ENCODE data around the gene MLXIP. TPM values are rescaled to one million over a fixed set of nuclear protein-coding genes. Genes with fewer than 3 reads are reported as not detected.

The MLXIP gene
- total and polyA plus RNA-seq, 2 of the 8 experiments (the other 6 are each of a cell fraction or from before 2014, with no cell fraction given), result 5.5 to 40.5 TPM

DNA sequence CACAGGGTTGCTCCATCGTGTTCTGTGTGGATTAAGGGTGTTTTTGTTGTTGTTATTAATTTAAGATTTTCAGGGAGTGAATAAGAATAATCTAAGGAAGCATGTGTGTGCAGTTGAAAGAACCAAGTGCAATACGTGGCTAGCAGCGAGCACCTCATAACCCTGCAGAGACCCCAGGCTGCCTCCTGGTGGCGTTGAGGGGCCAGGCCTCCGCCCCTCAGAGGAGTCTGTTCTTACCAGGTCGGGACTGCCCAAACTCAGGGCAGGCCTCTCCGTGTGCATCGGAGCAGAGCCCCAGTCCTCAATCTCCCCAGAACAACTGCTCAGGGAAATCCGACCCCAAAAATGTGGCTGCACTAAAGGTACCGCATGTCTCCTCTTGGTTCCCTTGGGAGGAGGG is 58.7 kb downstream of the MLXIP start:
- H2BK20ac ChIP-seq (ENCODE audit: low read length), result no peak overlapping the region
- no peak overlapping the region for H4K8ac ChIP-seq (ENCODE audit: extremely low read depth, insufficient read depth, low read length)
- H3K56ac ChIP-seq (replicated peaks; ENCODE audit: insufficient read length, low read depth, low read length), result no peak overlapping the region
- peaks cover 7 to 14% of the 10 kb centered on the region in 2 experiments for H3K9me3 ChIP-seq (ENCODE audit: insufficient read depth in 2 of 2, low read depth in 1 of 2, low read length in 1 of 2)
- H3K23me2 ChIP-seq (ENCODE audit: low read depth, low read length), result no peaks in the 10 kb centered on the region
- no peak overlapping the region for H3K14ac ChIP-seq (ENCODE audit: insufficient read length)
- H4K91ac ChIP-seq (replicated peaks; ENCODE audit: insufficient read length, low read length), result no peak overlapping the region
- ChIA-PET POLR2A (ENCODE audit: partially characterized antibody) (interaction anchor here (0.7 to 1.5 kb wide), 4 partner anchors 9 to 334 kb away, joined by 3 to 6 read pairs (median 4); no protein-coding TSS in a partner anchor), CTCF (ENCODE audit: partially characterized antibody) (interaction anchor here (0.8 to 3.2 kb wide), 18 partner anchors 10 to 219 kb away, joined by 3 to 29 read pairs (median 5); partner anchors contain the start of genes B3GNT4 and CFAP251)
- no peak overlapping the region; the same call in 1 of the 2 replicates for H3K18ac ChIP-seq (ENCODE audit: extremely low read depth, low read length)
- H4K20me1 ChIP-seq (replicated peaks in 1 of 2; ENCODE audit: control insufficient read depth in 1 of 2, insufficient read depth in 2 of 2, low read length in 2 of 2), result no peaks in the 10 kb centered on the region
- no peak overlapping the region for H3K4ac ChIP-seq (replicated peaks; ENCODE audit: insufficient read length, low read depth, low read length)
- peak overlapping the region; percentile 18 to 44; a peak in 2 of 4 replicates for H3K4me2 ChIP-seq (ENCODE audit: insufficient read depth in 1 of 2, low read depth in 2 of 2, low read length in 2 of 2)
- H3K79me1 ChIP-seq (ENCODE audit: low read depth, low read length), result no peaks in the 10 kb centered on the region
- no peak overlapping the region for H2BK12ac ChIP-seq (ENCODE audit: low read depth, low read length)
- peaks cover 0 to 14% (median 9%) of the 10 kb centered on the region in 4 experiments; a peak in 6 of 8 replicates for H3K36me3 ChIP-seq (ENCODE audit: control insufficient read depth in 2 of 4, insufficient read depth in 4 of 4, low read length in 3 of 4)
- H3K23ac ChIP-seq (ENCODE audit: insufficient read length), result no peak overlapping the region
- H3K4me3 ChIP-seq (ENCODE audit: extremely low read depth in 1 of 4, insufficient read depth in 2 of 4, low read depth in 3 of 4, low read length in 4 of 4), result peak overlapping the region in 3 of 4 experiments; percentile 4 to 37 (median 10); a peak in 2 of 8 replicates
- H3K9ac ChIP-seq (replicated peaks in 1 of 4; ENCODE audit: extremely low read depth in 1 of 4, low read depth in 3 of 4, low read length in 3 of 4), result no peak overlapping the region
- H4K5ac ChIP-seq (ENCODE audit: insufficient read length, low read depth, low read length), result no peak overlapping the region
- no peaks in the 10 kb centered on the region; a peak in 1 of 7 replicates for H3K27me3 ChIP-seq (replicated peaks in 1 of 4; ENCODE audit: control insufficient read depth in 3 of 4, extremely low read depth in 1 of 4, insufficient read depth in 3 of 4, low read length in 3 of 4)
- H3K79me2 ChIP-seq (ENCODE audit: control insufficient read depth in 1 of 2, insufficient read depth in 2 of 2, low read length in 2 of 2), result no peaks in the 10 kb centered on the region
- DNase-seq (ENCODE audit: low read depth in 1 of 2, low spot score in 2 of 2) (no peak), FAIRE-seq (peak; percentile 81)
- no peak overlapping the region for H2AFZ ChIP-seq (ENCODE audit: low read length)
- no peak overlapping the region for H2AK5ac ChIP-seq (ENCODE audit: low read depth, low read length)
- H2BK15ac ChIP-seq (ENCODE audit: low read length), result no peak overlapping the region
- H3K4me1 ChIP-seq (replicated peaks in 1 of 4; ENCODE audit: control insufficient read depth in 3 of 4, insufficient read depth in 4 of 4, low read length in 3 of 4), result peaks cover 0 to 8% (median 3%) of the 10 kb centered on the region in 4 experiments; a peak in 5 of 7 replicates
- no peak overlapping the region for H3K27ac ChIP-seq (ENCODE audit: low read depth, low read length)
- WGBS, 2 experiments (ENCODE audit: extremely low coverage in 1 of 2, insufficient coverage in 1 of 2, insufficient read length in 1 of 2, insufficient replicate concordance in 2 of 2, low coverage in 1 of 2, low lambda C conversion rate in 2 of 2, missing lambda C conversion rate in 1 of 2), result 46% methylated on average over 9 of the region's 10 CpGs; no CpG with 5 or more reads in 1 of the 2 experiments
- no peak overlapping the region for H2BK5ac ChIP-seq (ENCODE audit: low read depth, low read length)
- no peak overlapping the region for H2BK120ac ChIP-seq (replicated peaks; ENCODE audit: low read depth, low read length)
- TF ChIP-seq ASH2L (IDR thresholded peaks at IDR 0.05; ENCODE audit: low read length) (no peak), RAD21 (IDR thresholded peaks at IDR 0.05 in 1 of 2, conservative IDR thresholded peaks at IDR 0.05 in 1 of 2; ENCODE audit: low read depth in 2 of 2, low read length in 2 of 2) (peak; percentile 56 to 72), SIN3A (conservative IDR thresholded peaks at IDR 0.05 in 1 of 2, IDR thresholded peaks at IDR 0.05 in 1 of 2; ENCODE audit: low read depth in 1 of 2, low read length in 2 of 2) (no peak), CREB1 (IDR thresholded peaks at IDR 0.05) (no peak), BACH1 (IDR thresholded peaks at IDR 0.05; ENCODE audit: low read length) (no peak), SP1 (IDR thresholded peaks at IDR 0.05; ENCODE audit: low read depth, low read length) (no peak), POLR2AphosphoS5 (IDR thresholded peaks at IDR 0.05; ENCODE audit: low read depth, low read length) (no peak), SP2 (IDR thresholded peaks at IDR 0.05; ENCODE audit: low read length) (no peak)
- TF ChIP-seq, protein P1, sequence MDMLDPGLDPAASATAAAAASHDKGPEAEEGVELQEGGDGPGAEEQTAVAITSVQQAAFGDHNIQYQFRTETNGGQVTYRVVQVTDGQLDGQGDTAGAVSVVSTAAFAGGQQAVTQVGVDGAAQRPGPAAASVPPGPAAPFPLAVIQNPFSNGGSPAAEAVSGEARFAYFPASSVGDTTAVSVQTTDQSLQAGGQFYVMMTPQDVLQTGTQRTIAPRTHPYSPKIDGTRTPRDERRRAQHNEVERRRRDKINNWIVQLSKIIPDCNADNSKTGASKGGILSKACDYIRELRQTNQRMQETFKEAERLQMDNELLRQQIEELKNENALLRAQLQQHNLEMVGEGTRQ (IDR thresholded peaks at IDR 0.05; ENCODE audit: low read length), result no peak
- TF ChIP-seq, protein P2, sequence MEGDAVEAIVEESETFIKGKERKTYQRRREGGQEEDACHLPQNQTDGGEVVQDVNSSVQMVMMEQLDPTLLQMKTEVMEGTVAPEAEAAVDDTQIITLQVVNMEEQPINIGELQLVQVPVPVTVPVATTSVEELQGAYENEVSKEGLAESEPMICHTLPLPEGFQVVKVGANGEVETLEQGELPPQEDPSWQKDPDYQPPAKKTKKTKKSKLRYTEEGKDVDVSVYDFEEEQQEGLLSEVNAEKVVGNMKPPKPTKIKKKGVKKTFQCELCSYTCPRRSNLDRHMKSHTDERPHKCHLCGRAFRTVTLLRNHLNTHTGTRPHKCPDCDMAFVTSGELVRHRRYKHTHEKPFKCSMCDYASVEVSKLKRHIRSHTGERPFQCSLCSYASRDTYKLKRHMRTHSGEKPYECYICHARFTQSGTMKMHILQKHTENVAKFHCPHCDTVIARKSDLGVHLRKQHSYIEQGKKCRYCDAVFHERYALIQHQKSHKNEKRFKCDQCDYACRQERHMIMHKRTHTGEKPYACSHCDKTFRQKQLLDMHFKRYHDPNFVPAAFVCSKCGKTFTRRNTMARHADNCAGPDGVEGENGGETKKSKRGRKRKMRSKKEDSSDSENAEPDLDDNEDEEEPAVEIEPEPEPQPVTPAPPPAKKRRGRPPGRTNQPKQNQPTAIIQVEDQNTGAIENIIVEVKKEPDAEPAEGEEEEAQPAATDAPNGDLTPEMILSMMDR (IDR thresholded peaks at IDR 0.05; ENCODE audit: control extremely low read depth in 1 of 3, insufficient read depth in 1 of 3, low read depth in 1 of 3, low read length in 3 of 3), result peak in 2 of 3 experiments; percentile 77 to 84; a peak in 3 of 4 replicates
